Esophagus muscularis mucosa (tissue), 4 donors: ENCODE results near the gene D2HGDH.

ENCODE experiments used
- CTCF ChIP-seq, 3 experiments: fragments of 200-600 bp in 2 of 3; fragments of 450-650 bp in 1 of 3; sonication (generic) in 2 of 3; IDR thresholded peaks; one replicate each; pipeline ENCODE4 v1.5.1; 2017 to 2019; ENCODE audit warnings: antibody characterized with exemption in 3 of 3, mild to moderate bottlenecking in 2 of 3, moderate library complexity in 1 of 3
- EP300 ChIP-seq: sonication (generic); formaldehyde crosslinking; IDR thresholded peaks from one replicate; pipeline ENCODE4 v1.6.1; 2017; ENCODE audit warnings: antibody characterized with exemption
- POLR2A ChIP-seq: fragments of 450-650 bp; IDR thresholded peaks from one replicate; pipeline ENCODE4 v1.6.1; 2017; ENCODE audit warnings: antibody characterized with exemption, moderate library complexity, mild to moderate bottlenecking, low read depth
- POLR2AphosphoS5 ChIP-seq, 2 donors: sonication (generic); formaldehyde crosslinking; IDR thresholded peaks; one replicate each; pipeline ENCODE4 v1.6.1; 2017; ENCODE audit warnings: antibody characterized with exemption in 2 of 2

- TF ChIP-seq CTCF (IDR thresholded peaks at IDR 0.05), result no peak
- no peak for TF ChIP-seq EP300
- TF ChIP-seq POLR2A, result no peak
- no peak for TF ChIP-seq POLR2AphosphoS5 (IDR thresholded peaks at IDR 0.05)
Measured at GRCh38 chr2:241753493-241753892, 19.1 kb downstream of the D2HGDH start.
